Activated naive CD8-positive, alpha-beta T cell treated with anti-CD3 and anti-CD28 coated beads, Interleukin-2, amount 50 U/mL, for 16 hours (primary cell): ENCODE measurements around the gene MACF1.
"Not testable (repeated sequence)": the region's sequence is repeated elsewhere in the genome, so short reads cannot be mapped to it uniquely, and the experiment has no call there.

Experiments used
- DNase-seq: peaks from one replicate; pipeline ENCODE4 v3.0.0-alpha.2; 2020; ENCODE audit warnings: low read depth, low spot score

MACF1 gene

GRCh38 chr1:39416609-39417008 lies 212.1 kb downstream of the MACF1 start:
- no peak for DNase-seq

GRCh38 chr1:39418236-39418635 lies 213.7 kb downstream of the MACF1 start:
- DNase-seq, result no peak

GRCh38 chr1:39420493-39420892 lies 216.0 kb downstream of the MACF1 start:
- no peak for DNase-seq

DNA sequence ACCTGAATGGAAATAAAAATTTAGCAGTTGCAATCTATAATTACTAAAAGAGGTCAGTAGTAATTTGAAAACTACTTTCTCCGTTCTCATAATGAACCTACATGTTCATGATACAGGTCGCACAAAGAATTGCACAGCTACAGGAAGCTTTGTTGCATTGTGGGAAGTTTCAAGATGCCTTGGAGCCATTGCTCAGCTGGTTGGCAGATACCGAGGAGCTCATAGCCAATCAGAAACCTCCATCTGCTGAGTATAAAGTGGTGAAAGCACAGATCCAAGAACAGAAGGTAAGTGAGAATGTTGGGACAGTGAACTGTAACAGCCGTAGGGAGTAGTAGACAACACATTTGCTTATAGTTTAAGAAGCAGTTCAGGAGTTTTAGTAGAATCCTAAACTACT lies 218.1 kb downstream of the MACF1 start:
- no peak for DNase-seq

- DNase-seq, result no peak
These were observed 220.7 kb downstream of the MACF1 start for GRCh38 chr1:39425151-39425550.

- no peak for DNase-seq
These were observed 221.1 kb downstream of the MACF1 start for GRCh38 chr1:39425634-39426033.

DNA sequence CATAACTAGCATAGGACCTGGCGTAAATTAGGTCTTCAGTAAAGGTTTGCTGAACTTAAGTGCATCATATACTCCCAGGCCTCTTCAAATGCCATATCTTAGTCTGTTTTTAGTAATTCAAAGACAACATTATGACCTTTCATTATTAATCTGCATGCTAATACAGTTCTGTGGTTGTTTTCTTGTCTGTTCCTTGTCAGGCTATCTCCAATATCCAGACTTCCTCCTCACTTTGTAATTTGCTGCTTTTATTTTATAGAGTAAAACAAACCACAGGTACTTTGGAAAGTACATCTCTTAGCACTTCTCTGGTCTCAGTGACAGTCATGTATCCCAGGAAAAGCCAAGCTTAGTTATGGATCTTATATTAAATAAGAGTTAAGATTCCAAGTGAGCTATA lies 221.9 kb downstream of the MACF1 start:
- DNase-seq, result no peak

DNA sequence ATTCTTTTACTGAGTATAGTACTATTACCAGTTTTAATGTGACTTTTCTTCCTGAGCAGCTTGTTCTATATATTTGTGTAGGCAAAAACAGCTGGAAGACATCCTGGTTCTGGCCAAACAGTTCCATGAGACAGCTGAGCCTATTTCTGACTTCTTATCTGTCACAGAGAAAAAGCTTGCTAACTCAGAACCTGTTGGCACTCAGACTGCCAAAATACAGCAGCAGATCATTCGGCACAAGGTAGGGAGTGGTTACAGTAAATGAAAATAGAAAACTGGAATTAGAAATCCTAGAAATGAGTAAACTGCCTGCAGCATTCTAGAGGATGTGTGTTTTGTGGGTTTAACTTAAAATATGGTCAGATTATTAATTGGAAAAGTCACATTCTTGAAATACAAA lies 222.9 kb downstream of the MACF1 start:
- DNase-seq, result no peak

DNA sequence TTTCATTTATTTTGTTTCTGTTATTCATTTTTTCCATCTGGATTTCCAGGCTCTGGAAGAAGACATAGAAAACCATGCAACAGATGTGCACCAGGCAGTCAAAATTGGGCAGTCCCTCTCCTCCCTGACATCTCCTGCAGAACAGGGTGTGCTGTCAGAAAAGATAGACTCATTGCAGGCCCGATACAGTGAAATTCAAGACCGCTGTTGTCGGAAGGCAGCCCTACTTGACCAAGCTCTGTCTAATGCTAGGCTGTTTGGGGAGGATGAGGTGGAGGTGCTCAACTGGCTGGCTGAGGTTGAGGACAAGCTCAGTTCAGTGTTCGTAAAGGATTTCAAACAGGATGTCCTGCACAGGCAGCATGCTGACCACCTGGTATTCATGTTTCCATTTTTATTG lies 223.4 kb downstream of the MACF1 start:
- DNase-seq, result no peak

DNA sequence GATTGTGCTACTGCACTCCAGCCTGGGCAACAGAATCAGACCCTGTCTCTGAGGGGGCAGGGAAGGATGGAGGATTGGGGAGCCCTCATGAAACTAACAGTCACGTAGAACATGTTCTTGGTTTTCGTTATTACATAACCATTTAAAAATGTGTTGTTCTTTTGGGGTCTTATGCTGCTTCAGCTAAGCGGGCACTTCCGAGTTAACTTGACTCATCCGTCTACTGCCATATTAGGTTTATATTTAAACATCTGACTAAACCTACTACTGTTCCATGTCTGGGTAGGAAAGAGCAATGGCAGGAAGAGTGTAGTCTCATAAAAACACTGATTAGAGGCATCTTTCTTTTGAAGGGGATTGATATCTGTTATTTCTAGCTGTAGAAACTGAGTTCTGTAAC lies 227.4 kb downstream of the MACF1 start:
- DNase-seq, result no peak

DNA sequence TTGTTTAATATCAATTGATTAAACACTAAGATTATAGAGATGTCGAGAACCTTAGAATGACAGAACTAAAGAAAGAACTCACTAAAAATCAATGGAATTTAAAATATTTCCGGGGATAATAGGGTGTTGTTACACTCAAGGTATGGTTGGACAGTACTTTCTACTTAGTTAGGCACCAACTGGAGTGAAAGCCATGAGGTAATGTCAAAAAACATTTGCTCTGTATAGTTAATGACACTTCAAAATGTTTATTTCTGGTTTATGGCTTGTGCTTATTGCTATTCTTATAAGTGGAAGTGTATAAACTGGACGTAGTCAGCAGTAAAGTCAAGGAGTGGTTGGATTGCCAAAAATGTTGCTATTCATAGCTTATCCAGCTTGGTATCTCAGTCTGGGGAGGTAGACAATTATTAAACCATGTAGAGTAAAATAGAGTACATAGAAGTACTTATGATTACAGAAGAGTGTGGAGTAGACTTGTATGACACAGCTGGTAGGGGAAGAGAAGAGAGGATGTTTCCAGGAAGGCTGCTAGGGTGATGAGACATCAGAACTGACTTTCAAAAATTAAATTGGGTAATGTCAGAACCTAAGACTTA lies 230.4 kb downstream of the MACF1 start:
- DNase-seq, result no peak

DNA sequence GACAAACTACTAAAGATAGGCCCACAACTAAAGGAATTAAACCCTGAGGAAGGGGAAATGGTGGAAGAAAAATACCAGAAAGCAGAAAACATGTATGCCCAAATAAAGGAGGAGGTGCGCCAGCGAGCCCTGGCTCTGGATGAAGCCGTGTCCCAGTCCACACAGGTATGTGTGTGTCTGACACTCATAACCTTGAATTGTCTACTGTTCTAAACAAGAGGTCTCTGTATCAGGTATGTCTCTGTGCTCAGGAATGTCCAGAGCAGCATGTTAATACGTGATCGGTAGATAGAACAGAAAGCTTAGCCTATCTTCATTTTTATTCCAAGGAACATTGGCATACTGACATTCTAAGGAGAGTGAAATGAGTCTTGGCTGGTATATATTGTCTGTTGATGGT lies 231.1 kb downstream of the MACF1 start:
- no peak for DNase-seq

DNA sequence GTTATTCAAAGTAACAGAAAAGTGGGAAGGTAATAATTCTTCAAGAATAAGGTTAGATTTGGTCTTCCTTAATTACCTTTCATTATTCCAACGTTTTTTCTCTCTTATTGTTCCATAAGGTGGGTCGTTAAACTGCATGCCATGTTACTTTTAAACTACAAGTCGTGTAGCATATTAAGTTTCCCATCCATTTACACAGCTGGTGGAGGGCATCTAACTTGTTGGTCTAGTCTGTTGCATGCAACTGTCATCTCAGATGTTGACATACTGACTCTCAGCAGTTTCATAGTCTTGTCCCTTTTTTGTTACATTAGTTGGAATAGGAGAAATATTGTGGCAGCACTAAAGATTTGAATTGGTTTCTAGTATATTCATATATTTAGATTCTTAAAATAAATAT lies 232.3 kb downstream of the MACF1 start:
- no peak for DNase-seq

- DNase-seq, result no peak
These were observed 233.5 kb downstream of the MACF1 start for GRCh38 chr1:39438042-39438441.

GRCh38 chr1:39440856-39441255 lies 236.4 kb downstream of the MACF1 start:
- no peak for DNase-seq

DNA sequence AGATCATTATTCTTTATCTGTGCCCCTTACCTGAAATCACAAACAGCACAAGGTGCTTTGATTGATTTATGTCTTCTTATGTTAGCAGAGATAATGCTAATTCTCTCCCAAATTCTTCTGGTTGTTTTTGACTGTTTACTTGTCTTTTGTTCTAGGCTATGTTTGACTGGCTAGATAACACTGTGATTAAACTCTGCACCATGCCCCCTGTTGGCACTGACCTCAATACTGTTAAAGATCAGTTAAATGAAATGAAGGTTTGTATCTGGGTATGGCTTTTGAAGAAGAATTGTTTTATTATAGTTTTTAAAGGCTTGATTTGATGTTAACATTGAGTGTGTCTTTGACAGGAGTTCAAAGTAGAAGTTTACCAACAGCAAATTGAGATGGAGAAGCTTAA lies 237.3 kb downstream of the MACF1 start:
- DNase-seq, result no peak

GRCh38 chr1:39445573-39445972 lies 241.1 kb downstream of the MACF1 start:
- DNase-seq, result no peak

DNA sequence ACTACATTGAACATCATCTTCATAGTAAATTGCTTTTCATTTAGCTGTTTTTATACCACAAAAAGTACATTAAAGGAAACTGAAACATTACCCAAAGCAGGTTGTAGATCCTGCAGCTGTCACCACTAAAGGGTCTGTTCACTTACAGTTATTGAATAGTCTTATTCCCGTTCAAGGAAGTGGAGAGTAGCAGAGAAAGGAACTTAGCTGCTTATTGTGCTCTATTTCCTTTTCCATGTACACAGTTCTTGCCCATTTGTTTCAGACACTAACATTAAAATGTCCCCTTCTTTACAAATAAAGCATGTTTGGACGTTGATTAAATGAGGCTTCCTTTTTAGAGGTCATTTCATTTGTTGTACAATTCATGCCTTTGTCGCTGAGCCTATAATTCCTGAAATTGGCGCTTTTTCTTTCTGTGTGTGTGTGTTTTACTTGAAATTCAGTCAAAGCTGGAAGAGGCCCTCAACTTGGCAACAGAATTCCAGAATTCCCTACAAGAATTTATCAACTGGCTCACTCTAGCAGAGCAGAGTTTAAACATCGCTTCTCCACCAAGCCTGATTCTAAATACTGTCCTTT lies 242.6 kb downstream of the MACF1 start:
- no peak for DNase-seq

DNA sequence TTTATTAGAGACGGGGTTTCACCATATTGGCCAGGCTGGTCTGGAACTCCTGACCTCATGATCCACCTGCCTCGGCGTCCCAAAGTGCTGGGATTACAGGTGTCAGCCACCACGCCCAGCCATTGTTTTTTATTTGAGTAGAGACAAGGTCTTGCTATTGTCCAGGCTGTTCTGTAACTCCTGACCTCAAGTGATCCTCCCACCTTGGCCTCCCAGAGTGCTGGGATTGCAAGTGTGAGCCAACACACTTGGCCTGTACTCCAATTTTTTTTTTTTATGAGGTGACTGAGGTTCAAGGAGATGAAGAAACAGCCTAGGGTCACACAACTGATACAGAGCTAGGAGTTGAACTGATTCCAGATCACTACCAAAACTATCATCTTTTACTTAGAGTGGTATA lies 245.5 kb downstream of the MACF1 start:
- not testable (repeated sequence) for DNase-seq

- no peak for DNase-seq
These were observed 246.6 kb downstream of the MACF1 start for GRCh38 chr1:39450956-39451606.

DNA sequence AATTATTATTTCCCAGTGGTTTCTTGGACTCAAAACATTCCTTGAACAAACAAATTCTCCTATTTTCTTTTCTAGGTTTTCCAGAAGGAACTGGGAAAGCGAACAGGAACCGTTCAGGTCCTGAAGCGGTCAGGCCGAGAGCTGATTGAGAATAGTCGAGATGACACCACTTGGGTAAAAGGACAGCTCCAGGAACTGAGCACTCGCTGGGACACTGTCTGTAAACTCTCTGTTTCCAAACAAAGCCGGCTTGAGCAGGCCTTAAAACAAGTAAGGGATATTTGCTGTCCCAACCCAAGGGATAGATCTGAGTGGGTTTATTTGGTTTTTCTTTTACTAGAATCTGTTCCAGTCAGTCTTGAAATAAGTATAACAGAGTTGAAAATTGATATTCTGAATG lies 247.6 kb downstream of the MACF1 start:
- DNase-seq, result no peak

GRCh38 chr1:39452540-39452939 lies 248.0 kb downstream of the MACF1 start:
- DNase-seq, result no peak

GRCh38 chr1:39453603-39454002 lies 249.1 kb downstream of the MACF1 start:
- no peak for DNase-seq

DNA sequence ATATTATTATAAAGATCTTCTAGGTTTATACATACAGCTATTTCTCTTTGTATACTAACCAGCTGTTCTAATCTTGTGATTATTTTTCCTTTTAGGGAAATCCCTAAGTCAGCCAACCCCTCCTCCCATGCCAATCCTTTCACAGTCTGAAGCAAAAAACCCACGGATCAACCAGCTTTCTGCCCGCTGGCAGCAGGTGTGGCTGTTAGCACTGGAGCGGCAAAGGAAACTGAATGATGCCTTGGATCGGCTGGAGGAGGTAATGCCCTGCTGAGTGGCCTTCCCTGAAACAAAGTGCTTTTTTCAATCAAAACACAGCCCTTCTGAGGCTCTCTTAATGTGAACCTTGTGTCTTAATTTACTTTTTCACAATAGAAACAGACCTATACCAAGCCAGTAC lies 254.5 kb downstream of the MACF1 start:
- no peak for DNase-seq
